ENCODE measurements around the gene MFAP3.

Gene MFAP3

DNA sequence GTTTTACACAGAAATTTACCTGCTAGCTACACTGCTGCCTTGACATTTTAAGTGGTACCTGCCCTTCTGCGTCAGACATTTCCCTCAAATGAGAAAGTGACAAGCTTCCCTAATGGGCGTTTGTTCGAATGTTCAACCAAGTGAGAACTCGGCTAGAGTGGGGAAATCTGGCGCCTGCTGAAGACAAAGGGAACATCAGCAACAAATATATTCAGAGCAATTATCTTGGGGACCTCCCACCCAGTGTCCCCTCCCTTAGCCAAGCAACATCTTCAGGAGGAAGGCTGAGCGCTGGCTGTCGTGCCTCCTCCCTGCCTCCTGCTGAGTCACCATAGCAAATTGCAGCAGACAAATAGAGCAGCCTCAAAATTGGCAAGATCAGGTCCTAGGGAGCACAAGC, 57.1 kb downstream of the MFAP3 start:
- DNase-seq = no peak

DNA sequence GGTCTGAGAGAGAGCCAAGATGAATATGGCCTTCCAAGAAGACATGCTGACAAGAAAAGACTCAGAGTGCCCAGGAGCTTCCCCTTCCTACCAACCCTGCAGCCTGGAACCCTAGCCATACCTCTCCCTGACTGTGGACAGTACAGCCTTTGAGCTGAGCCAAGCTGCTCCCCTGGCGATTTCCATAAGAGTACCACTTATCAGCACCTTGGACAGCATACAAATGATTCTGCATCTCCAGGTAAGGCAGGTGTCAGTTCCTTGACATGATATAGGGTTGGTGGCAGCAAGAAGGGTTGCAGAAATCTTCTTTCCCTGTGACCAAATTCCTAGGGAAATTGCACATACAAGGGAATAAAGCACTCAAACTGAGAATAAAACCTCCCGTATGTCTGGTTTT, 58.3 kb downstream of the MFAP3 start:
- no peak for DNase-seq

DNA sequence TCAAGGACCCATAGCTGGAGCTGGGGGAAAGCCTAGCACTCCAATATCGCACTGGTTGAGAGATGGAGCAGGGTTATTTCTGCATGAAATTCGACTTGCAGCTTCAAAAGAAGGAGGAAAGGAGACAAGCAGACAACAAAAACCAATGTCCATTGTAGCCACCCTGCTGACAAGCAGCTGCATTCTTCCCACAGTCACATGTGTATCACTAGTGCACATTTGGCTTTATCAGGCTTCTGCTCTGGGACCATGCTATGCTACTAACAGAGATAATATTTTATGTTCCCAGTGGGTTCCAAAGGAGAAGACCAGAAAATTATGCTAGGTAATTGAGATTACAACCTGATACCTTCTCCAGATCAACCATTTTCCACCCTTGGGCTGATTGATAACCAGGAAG, 59.7 kb downstream of the MFAP3 start:
- no peak for DNase-seq

DNA sequence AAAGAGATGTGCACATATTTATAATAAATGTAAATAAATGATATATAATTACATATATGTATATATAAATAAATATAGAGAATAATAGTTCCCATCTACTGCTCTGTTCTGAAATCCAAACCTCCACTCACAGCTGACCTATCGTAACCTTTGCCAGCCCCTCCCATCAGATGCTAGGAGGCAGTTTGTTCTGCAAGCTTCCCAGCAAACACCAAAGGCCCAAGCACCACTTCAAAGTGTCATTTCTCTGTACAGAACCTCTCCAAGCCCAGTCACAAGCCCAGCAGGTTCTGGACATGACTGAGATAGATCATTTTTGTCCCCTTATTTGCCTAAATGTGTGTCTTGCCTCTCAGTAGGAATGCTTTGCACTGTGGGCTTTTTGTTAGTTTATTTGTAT, 62.4 kb downstream of the MFAP3 start:
- no peak for DNase-seq

DNA sequence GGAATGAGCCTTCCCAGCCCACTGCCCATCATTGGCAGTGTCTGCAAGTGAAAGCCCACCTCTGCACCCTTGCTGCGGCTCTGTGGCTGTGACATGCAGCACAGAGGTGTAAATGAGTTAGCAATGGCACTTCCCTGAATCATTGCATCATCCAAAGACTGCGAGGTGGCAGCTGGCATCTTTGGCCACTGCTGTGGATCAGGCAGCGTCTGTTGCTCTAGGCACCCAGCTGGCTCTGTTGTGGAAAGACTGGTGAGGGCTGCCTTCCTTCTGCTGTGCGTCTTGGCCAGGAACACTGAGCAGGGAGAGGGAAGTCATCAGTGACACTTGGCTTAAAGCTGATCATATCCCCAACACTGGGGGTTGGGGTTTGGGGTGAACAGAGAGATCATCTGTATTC, 64.5 kb downstream of the MFAP3 start:
- peak; percentile 52 for DNase-seq

Data from NCI-H524 treated with DMSO at 0.1 percent for 48 hours (cell line).